Bronchial epithelial cell (primary cell): ENCODE data around the gene ANKRD11. TPM values are rescaled to one million over a fixed set of nuclear protein-coding genes. Genes with fewer than 3 reads are reported as not detected.
"Not testable (repeated sequence)": the region's sequence is repeated elsewhere in the genome, so short reads cannot be mapped to it uniquely, and the experiment has no call there.

Experiments used
- DNase-seq: peaks from one replicate; pipeline ENCODE4 v3.0.0-alpha.2; 2010; ENCODE audit warnings: low read depth
- FAIRE-seq: peaks from 2 replicates; lab custom pipeline; 2011; peaks lifted over from hg19 to GRCh38; lab: Jason Lieb, UNC
- H3K27me3 ChIP-seq: 2 replicates; pipeline ENCODE4 v1.5.1; 2011; ENCODE audit warnings: low read length; ENCODE audit not compliant: control insufficient read depth, insufficient read depth
- H3K36me3 ChIP-seq: 2 replicates; pipeline ENCODE4 v1.5.1; 2011; ENCODE audit warnings: low read length; ENCODE audit not compliant: control insufficient read depth, insufficient read depth
- H3K4me3 ChIP-seq: 2 replicates; pipeline ENCODE4 v1.5.1; 2011; ENCODE audit warnings: mild to moderate bottlenecking, low read depth, low read length, control low read depth
- CTCF ChIP-seq: IDR thresholded peaks from 2 replicates; pipeline ENCODE4 v1.5.1; 2011; ENCODE audit warnings: mild to moderate bottlenecking, moderate library complexity, low read length, control low read depth, inconsistent platforms; ENCODE audit not compliant: insufficient read depth, severe bottlenecking
- total RNA-seq: library from RNA; depleted of rRNA; stranded (reverse); fragments of >200 nt; gene quantifications from 2 replicates; pipeline ENCODE4 v1.2.1, GENCODE V29; 2014

ANKRD11 gene
- total RNA-seq, 1 donor from 2014 or later: 64.5 TPM

- TF ChIP-seq CTCF: no peak
- Histone ChIP-seq H3K36me3 (peaks cover 5% of the 10 kb centered on the region), H3K4me3 (no peak overlapping the region), H3K27me3 (no peaks in the 10 kb centered on the region)
- DNase-seq: no peak
- FAIRE-seq: no peak
Measured at GRCh38 chr16:89332243-89332901, 158.0 kb downstream of the ANKRD11 start.

- Histone ChIP-seq H3K27me3 (no peaks in the 10 kb centered on the region), H3K4me3 (no peak overlapping the region), H3K36me3 (peaks cover 5% of the 10 kb centered on the region)
- DNase-seq (no peak), FAIRE-seq (no peak)
- no peak for TF ChIP-seq CTCF
Measured at GRCh38 chr16:89331371-89332109, 158.8 kb downstream of the ANKRD11 start.

DNA sequence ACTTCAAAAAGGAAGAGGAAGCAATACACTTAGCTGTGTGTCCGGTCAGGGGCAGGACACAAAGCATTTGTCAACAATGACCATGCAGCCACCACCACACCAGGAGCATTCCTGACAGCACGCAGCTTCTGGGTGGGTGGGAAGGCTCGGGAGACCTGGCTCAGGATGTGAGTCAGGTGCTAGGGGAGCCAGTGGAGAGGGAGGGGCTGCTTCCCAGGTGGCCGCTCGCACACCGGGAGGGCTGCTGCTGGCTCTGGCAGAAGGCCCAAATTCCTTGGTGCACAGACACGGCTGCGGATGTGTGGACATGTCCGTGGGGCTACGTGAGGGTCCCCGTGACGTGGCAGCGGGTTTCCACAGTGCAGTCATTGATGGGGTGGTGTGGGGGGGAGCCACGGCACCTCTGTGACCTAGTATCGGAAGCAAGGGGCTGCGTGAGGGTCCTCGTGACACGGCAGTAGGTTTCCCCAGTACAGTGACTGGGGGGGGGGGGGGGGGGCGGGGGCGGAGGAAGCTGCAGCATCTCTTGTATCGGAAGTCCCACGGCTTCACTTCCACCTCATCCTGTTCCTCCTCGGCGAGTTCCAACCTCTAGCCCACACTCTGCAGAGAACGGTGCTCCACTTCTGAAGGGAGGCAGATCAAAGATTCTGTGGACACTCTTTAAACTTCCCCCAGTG, 160.0 kb downstream of the ANKRD11 start:
- peaks cover 9% of the 10 kb centered on the region for H3K36me3 ChIP-seq
- DNase-seq (peak; percentile 81), FAIRE-seq (no peak)
- H3K27me3 ChIP-seq: no peaks in the 10 kb centered on the region
- no peak for TF ChIP-seq CTCF
- no peak overlapping the region for H3K4me3 ChIP-seq

DNA sequence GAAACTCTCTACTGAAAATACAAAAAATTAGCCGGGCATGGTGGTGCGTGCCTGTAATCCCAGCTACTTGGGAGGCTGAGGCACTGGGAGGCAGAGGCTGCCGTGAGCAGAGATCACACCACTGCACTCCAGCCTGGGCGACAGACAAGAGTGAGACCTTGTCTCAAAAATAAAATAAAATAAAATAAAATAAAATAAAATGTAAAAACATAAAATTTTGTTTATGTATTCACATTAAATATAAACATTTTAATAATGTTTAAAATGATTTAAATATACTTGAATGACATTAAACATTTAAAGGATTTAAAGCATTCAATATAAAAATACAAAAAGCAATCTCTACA, 160.6 kb downstream of the ANKRD11 start:
- FAIRE-seq, H3K36me3 ChIP-seq, H3K4me3 ChIP-seq, DNase-seq, H3K27me3 ChIP-seq: not testable (repeated sequence)

- not testable (repeated sequence) for FAIRE-seq, H3K27me3 ChIP-seq, H3K4me3 ChIP-seq
Measured at GRCh38 chr16:89328412-89329400, 161.7 kb downstream of the ANKRD11 start.

DNA sequence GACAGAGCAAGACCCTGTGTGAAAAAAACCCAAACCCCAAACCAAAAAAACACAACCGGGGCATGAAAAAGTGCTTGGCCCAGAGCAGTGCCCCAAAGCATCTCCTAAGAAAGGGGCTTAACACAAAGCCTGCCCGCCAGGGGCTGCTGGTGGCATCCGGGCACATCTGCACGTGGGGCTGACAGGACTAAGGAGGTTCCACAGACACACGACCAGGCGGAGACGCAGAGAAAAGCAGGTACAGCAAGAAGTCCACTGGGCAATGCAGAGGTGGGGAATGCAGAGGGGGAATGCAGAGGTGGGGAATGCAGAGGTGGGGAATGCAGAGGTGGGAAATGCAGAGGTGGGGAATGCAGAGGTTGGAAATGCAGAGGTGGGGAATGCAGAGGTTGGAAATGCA, 163.6 kb downstream of the ANKRD11 start:
- peaks cover 12% of the 10 kb centered on the region for H3K36me3 ChIP-seq
- no peaks in the 10 kb centered on the region for H3K27me3 ChIP-seq
- FAIRE-seq (no peak), DNase-seq (no peak)
- no peak overlapping the region for H3K4me3 ChIP-seq
- TF ChIP-seq CTCF: no peak

More at GRCh38 chr16:89328412-89329400, 161.7 kb downstream of the ANKRD11 start:
- peaks cover 10% of the 10 kb centered on the region for H3K36me3 ChIP-seq
- not testable (repeated sequence) for DNase-seq
